AG04449 (cell line): Measurements from ENCODE around the gene GRIK2.
A peak's percentile ranks its signal among the peaks of the same experiment; 100 is the strongest.

Source experiments
- CTCF ChIA-PET: fragments of 350-600 bp; formaldehyde crosslinking; extraction: SDS; loops from one replicate; lab custom pipeline; 2021; ENCODE audit warnings: antibody characterized with exemption; lab: Yijun Ruan, JAX
- POLR2A ChIA-PET: fragments of 400-600, 350-600 bp; formaldehyde crosslinking; extraction: SDS; loops from one replicate; lab custom pipeline; 2020; ENCODE audit warnings: antibody characterized with exemption, inconsistent platforms; lab: Yijun Ruan, JAX
- DNase-seq: peaks from one replicate; pipeline ENCODE4 v3.0.0-alpha.2; 2010; ENCODE audit warnings: low read depth, low spot score
- H3K4me3 ChIP-seq: 2 replicates; pipeline ENCODE4 v1.5.1; 2011; ENCODE audit warnings: low read depth, mild to moderate bottlenecking, control low read depth, low read length
- CTCF ChIP-seq: IDR thresholded peaks from one replicate; pipeline ENCODE4 v1.5.1; 2011; ENCODE audit warnings: mild to moderate bottlenecking, moderate library complexity, low read length, control low read depth, inconsistent platforms; ENCODE audit not compliant: insufficient read depth; ENCODE audit errors: missing control alignments

Gene GRIK2

GRCh38 chr6:101755931-101756330 lies 362.4 kb downstream of the GRIK2 start:
- no peak for TF ChIP-seq CTCF
- no peak overlapping the region for H3K4me3 ChIP-seq
- CTCF ChIA-PET, result no interaction called here
- DNase-seq, result no peak
- POLR2A ChIA-PET, result no interaction called here

- CTCF ChIA-PET, result no interaction called here
- no peak for TF ChIP-seq CTCF
- DNase-seq, result no peak
- POLR2A ChIA-PET, result no interaction called here
- H3K4me3 ChIP-seq, result no peak overlapping the region
These were observed 364.9 kb downstream of the GRIK2 start for GRCh38 chr6:101758368-101758767.

- POLR2A ChIA-PET, result interaction anchor here (0.7 kb wide), 1 partner anchor 19 kb away, joined by 6 read pairs; no protein-coding TSS in a partner anchor
These were observed 367.5 kb downstream of the GRIK2 start for GRCh38 chr6:101760843-101761621.

GRCh38 chr6:101762851-101763250 lies 369.3 kb downstream of the GRIK2 start:
- POLR2A ChIA-PET, result no interaction called here
- no peak for DNase-seq
- no peak for TF ChIP-seq CTCF
- CTCF ChIA-PET, result interaction anchor here (1.3 kb wide), 1 partner anchor 369 kb away, joined by 3 read pairs; the partner anchor contains the start of gene GRIK2
- no peak overlapping the region for H3K4me3 ChIP-seq

More at GRCh38 chr6:101760843-101761621, 367.5 kb downstream of the GRIK2 start:
- no peak for TF ChIP-seq CTCF
- CTCF ChIA-PET, result no interaction called here
- no peak overlapping the region for H3K4me3 ChIP-seq
- DNase-seq, result peak; percentile 67

- no peak overlapping the region for H3K4me3 ChIP-seq
- ChIA-PET CTCF (no interaction called here), POLR2A (no interaction called here)
- TF ChIP-seq CTCF, result no peak
- DNase-seq, result no peak
These were observed 371.8 kb downstream of the GRIK2 start for GRCh38 chr6:101765281-101765680.

GRCh38 chr6:101770116-101770515 lies 376.6 kb downstream of the GRIK2 start:
- ChIA-PET CTCF (no interaction called here), POLR2A (no interaction called here)
- DNase-seq, result no peak
- H3K4me3 ChIP-seq, result no peak overlapping the region
- TF ChIP-seq CTCF, result no peak
